Measurements from ENCODE around the gene CPXM2. TPM values are rescaled to one million over a fixed set of nuclear protein-coding genes. Genes with fewer than 3 reads are reported as not detected.

CPXM2 gene
- total RNA-seq, 2 experiments from 2014 or later: not detected

DNA sequence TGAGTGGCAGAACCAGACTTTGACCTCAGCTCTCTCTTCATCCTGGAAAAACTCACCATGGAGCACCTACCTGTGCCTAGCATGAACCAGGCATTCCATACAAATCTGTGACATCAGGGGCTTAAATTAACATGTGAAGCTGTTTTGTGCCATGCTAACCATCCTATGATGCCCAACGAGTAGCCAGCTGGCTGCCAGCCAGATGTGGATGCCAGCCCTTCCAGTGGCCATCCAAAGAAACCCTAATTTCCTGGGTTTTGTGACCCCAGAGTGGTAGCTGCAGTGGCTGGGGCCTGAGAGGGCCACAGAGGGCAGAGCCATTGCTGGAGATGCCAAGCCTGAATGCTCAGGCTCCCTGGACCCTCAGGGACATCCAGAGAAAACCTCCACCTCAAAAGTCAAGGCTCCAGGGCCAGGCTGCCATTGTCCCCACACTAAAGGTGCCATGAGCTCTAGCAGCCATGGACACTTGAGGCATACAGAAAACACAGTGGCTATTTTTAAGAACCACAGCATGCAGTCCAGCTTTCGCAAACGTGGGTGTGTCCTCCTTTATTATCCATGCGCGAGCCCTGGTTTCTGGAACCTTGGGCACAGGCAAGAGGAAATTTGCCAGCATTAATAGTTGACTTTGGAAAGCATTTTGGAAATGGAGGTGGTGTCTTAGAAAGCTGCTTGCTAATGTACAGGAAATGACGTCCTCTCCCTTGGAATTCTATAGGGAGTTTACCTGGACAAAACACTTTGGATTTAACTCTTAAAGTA, 6.0 kb downstream of the CPXM2 start:
- CTCF ChIA-PET (ENCODE audit: unreplicated experiment): interaction anchor here (0.5 kb wide), 1 partner anchor 36 kb away, joined by 6 read pairs; no protein-coding TSS in a partner anchor
- H2AFZ ChIP-seq (ENCODE audit: low read length): no peak overlapping the region
- no peak overlapping the region for H3K4me3 ChIP-seq (ENCODE audit: low read depth, low read length, poor library complexity, severe bottlenecking)
- TF ChIP-seq EZH2phosphoT487 (IDR thresholded peaks at IDR 0.05; ENCODE audit: borderline replicate concordance, low read depth, low read length): no peak
- TF ChIP-seq CTCF (conservative IDR thresholded peaks at IDR 0.05; ENCODE audit: low read length): no peak
- H3K4me2 ChIP-seq (ENCODE audit: low read length): no peak overlapping the region
- no peaks in the 10 kb centered on the region for H4K20me1 ChIP-seq (ENCODE audit: insufficient read depth, low read length)
- H3K79me2 ChIP-seq (ENCODE audit: insufficient read depth, low read depth, low read length): no peaks in the 10 kb centered on the region
- intact Hi-C loops (cut with micrococcal nuclease; ENCODE audit: unreplicated experiment): no loop called here
- no peaks in the 10 kb centered on the region for H3K9me2 ChIP-seq (ENCODE audit: insufficient read depth, low read length)
- no peaks in the 10 kb centered on the region for H3K36me3 ChIP-seq (ENCODE audit: insufficient read depth, low read length)
- BruUV-seq (replicated peaks): no TSS peak
- no peak for DNase-seq (ENCODE audit: low spot score)
- H3K9me3 ChIP-seq (ENCODE audit: low read length): no peaks in the 10 kb centered on the region
- H3K4me1 ChIP-seq (ENCODE audit: insufficient read depth, low read length, poor library complexity, severe bottlenecking): no peaks in the 10 kb centered on the region
- no peak overlapping the region for H3K27ac ChIP-seq (ENCODE audit: low read depth, low read length, poor library complexity, severe bottlenecking)
- POLR2A ChIA-PET: no interaction called here

DNA sequence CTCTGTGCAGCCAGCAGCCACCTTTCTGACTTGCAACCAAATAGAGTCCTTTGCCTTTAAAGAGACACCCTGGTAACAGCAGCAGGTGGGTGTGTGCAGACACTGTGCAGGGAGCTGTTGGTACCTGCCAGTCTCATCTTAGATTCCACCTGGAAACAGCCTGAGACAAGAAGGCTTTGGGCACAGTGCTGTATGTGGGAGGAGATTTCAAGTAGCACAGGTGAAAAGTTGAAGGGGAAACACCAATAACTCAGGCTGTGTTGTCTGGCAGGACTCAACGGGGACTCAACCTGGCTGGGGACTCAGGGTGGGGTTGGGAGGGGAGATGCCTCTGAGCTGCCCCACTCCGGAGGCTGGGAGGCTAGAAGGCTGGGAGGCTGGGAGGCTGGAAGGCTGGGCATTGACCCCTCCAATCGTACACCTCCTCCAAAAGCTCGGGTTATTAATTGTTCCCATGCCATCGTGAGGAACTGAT, 6.7 kb downstream of the CPXM2 start:
- CTCF ChIA-PET (ENCODE audit: unreplicated experiment): no interaction called here
- BruUV-seq (replicated peaks): no TSS peak
- Histone ChIP-seq H3K4me1 (ENCODE audit: insufficient read depth, low read length, poor library complexity, severe bottlenecking) (no peaks in the 10 kb centered on the region), H4K20me1 (ENCODE audit: insufficient read depth, low read length) (no peaks in the 10 kb centered on the region), H3K4me3 (ENCODE audit: low read depth, low read length, poor library complexity, severe bottlenecking) (no peak overlapping the region), H3K9me3 (ENCODE audit: low read length) (no peaks in the 10 kb centered on the region), H3K36me3 (ENCODE audit: insufficient read depth, low read length) (no peaks in the 10 kb centered on the region), H3K79me2 (ENCODE audit: insufficient read depth, low read depth, low read length) (no peaks in the 10 kb centered on the region), H3K27ac (ENCODE audit: low read depth, low read length, poor library complexity, severe bottlenecking) (no peak overlapping the region), H2AFZ (ENCODE audit: low read length) (no peak overlapping the region), H3K4me2 (ENCODE audit: low read length) (no peak overlapping the region), H3K9me2 (ENCODE audit: insufficient read depth, low read length) (no peaks in the 10 kb centered on the region)
- TF ChIP-seq CTCF (conservative IDR thresholded peaks at IDR 0.05; ENCODE audit: low read length) (no peak), EZH2phosphoT487 (IDR thresholded peaks at IDR 0.05; ENCODE audit: borderline replicate concordance, low read depth, low read length) (no peak)
- POLR2A ChIA-PET: no interaction called here
- intact Hi-C loops (cut with micrococcal nuclease; ENCODE audit: unreplicated experiment): no loop called here
- no peak for DNase-seq (ENCODE audit: low spot score)

GRCh38 chr10:123884351-123884906, 7.2 kb downstream of the CPXM2 start:
- Histone ChIP-seq H3K36me3 (ENCODE audit: insufficient read depth, low read length) (no peaks in the 10 kb centered on the region), H3K27ac (ENCODE audit: low read depth, low read length, poor library complexity, severe bottlenecking) (no peak overlapping the region), H3K79me2 (ENCODE audit: insufficient read depth, low read depth, low read length) (no peaks in the 10 kb centered on the region), H3K4me2 (ENCODE audit: low read length) (no peak overlapping the region), H3K4me3 (ENCODE audit: low read depth, low read length, poor library complexity, severe bottlenecking) (no peak overlapping the region), H2AFZ (ENCODE audit: low read length) (no peak overlapping the region), H3K9me2 (ENCODE audit: insufficient read depth, low read length) (no peaks in the 10 kb centered on the region), H3K4me1 (ENCODE audit: insufficient read depth, low read length, poor library complexity, severe bottlenecking) (no peaks in the 10 kb centered on the region), H4K20me1 (ENCODE audit: insufficient read depth, low read length) (no peaks in the 10 kb centered on the region), H3K9me3 (ENCODE audit: low read length) (no peaks in the 10 kb centered on the region)
- DNase-seq (ENCODE audit: low spot score): no peak
- CTCF ChIA-PET (ENCODE audit: unreplicated experiment): no interaction called here
- TF ChIP-seq CTCF (conservative IDR thresholded peaks at IDR 0.05; ENCODE audit: low read length) (no peak), EZH2phosphoT487 (IDR thresholded peaks at IDR 0.05; ENCODE audit: borderline replicate concordance, low read depth, low read length) (no peak)
- POLR2A ChIA-PET: no interaction called here
- BruUV-seq (replicated peaks): no TSS peak
- intact Hi-C loops (cut with micrococcal nuclease; ENCODE audit: unreplicated experiment): no loop called here

All from OCI-LY7 (cell line).